Tibial nerve (tissue), 4 donors: ENCODE data around the gene ERCC1.

Experiments
- CTCF ChIP-seq, 5 experiments: fragments of 200-600 bp in 3 of 5; fragments of 450-650 bp in 2 of 5; sonication (generic) in 3 of 5; IDR thresholded peaks; one replicate each; pipeline ENCODE4 v1.5.1; 2016 to 2019; ENCODE audit warnings: antibody characterized with exemption in 5 of 5, mild to moderate bottlenecking in 3 of 5, moderate library complexity in 2 of 5
- EP300 ChIP-seq, 2 donors: sonication (generic); formaldehyde crosslinking; IDR thresholded peaks; one replicate each; pipeline ENCODE4 v1.6.1; 2017; ENCODE audit warnings: antibody characterized with exemption in 2 of 2, mild to moderate bottlenecking in 1 of 2
- POLR2A ChIP-seq, 2 donors: fragments of 450-650 bp; IDR thresholded peaks; one replicate each; pipeline ENCODE4 v1.6.1; 2017; ENCODE audit warnings: antibody characterized with exemption in 2 of 2, mild to moderate bottlenecking in 2 of 2, moderate library complexity in 2 of 2

DNA sequence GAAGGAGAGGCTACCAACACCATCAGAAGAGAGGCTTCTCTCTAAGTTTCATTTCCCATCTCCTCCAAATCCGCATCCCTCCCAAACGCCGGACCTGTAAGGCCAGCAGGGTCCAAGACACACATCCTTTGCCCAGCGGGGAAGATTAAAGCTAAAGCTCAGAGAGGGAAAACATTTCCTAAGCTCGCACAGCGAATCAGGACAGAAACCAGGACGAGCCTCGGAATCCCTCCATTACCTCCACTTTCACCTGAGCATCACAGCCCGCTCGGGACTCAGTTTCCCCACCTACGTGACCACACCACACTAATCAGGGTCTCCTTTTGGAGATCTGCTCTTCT lies 43.4 kb upstream of the ERCC1 start:
- TF ChIP-seq EP300 (IDR thresholded peaks at IDR 0.05): no peak
- TF ChIP-seq CTCF (IDR thresholded peaks at IDR 0.05): no peak
- TF ChIP-seq POLR2A (IDR thresholded peaks at IDR 0.05): no peak
